Caco-2 (cell line): Measurements from ENCODE around the gene PCNX1. TPM values are rescaled to one million over a fixed set of nuclear protein-coding genes. Genes with fewer than 3 reads are reported as not detected.

Experiments used
- BruUV-seq: library from RNA; stranded (reverse); fragments of 400-500 nt; replicated peaks from 2 replicates; lab custom pipeline; 2021; lab: Mats Ljungman, UMichigan
- CTCF ChIA-PET: fragments of 300-600 bp; sonication (Branson Sonifier 250); formaldehyde crosslinking; loops from one replicate; lab custom pipeline; 2022; ENCODE audit warnings: antibody characterized with exemption; lab: Charles Lee
- POLR2A ChIA-PET: fragments of 300-600 bp; sonication (Branson Sonifier 250); formaldehyde crosslinking; loops from one replicate; lab custom pipeline; 2022; ENCODE audit warnings: antibody characterized with exemption; lab: Charles Lee
- DNase-seq, 2 experiments: peaks; one replicate each; pipeline versions ENCODE4 v3.0.0 to v3.0.0-alpha.2; 2020 to 2022
- H3K27me3 ChIP-seq: replicated peaks from 2 replicates; pipeline ENCODE4 v1.6.0; 2011; ENCODE audit warnings: low read length; ENCODE audit not compliant: control insufficient read depth, insufficient read depth
- H3K36me3 ChIP-seq: 2 replicates; pipeline ENCODE4 v1.5.1; 2011; ENCODE audit warnings: low read length; ENCODE audit not compliant: control insufficient read depth, insufficient read depth
- H3K4me1 ChIP-seq: fragments of 250-450 bp; sonication (Bioruptor Pico); 2 replicates; pipeline ENCODE4 v1.5.1; 2020; ENCODE audit warnings: mild to moderate bottlenecking
- H3K4me3 ChIP-seq: 2 replicates; pipeline ENCODE4 v1.5.1; 2011; ENCODE audit warnings: low read depth, mild to moderate bottlenecking, control low read depth, low read length
- H3K9me3 ChIP-seq: fragments of 250-450 bp; sonication (Bioruptor Pico); 2 replicates; pipeline ENCODE4 v1.5.1; 2020; ENCODE audit warnings: mild to moderate bottlenecking, moderate library complexity
- H3K27ac Mint-ChIP-seq: one replicate; pipeline ENCODE4 v1.8.0; 2022; ENCODE audit warnings: mixed read lengths; ENCODE audit not compliant: unreplicated experiment
- H3K27me3 Mint-ChIP-seq: one replicate; pipeline ENCODE4 v1.8.0; 2022; ENCODE audit warnings: mixed read lengths; ENCODE audit not compliant: insufficient read depth, unreplicated experiment
- H3K36me3 Mint-ChIP-seq: one replicate; pipeline ENCODE4 v1.8.0; 2022; ENCODE audit warnings: mild to moderate bottlenecking, mixed read lengths; ENCODE audit not compliant: insufficient read depth, unreplicated experiment
- H3K4me1 Mint-ChIP-seq: one replicate; pipeline ENCODE4 v1.8.0; 2022; ENCODE audit warnings: low read depth, mixed read lengths; ENCODE audit not compliant: unreplicated experiment
- H3K4me3 Mint-ChIP-seq: one replicate; pipeline ENCODE4 v1.8.0; 2022; ENCODE audit warnings: mild to moderate bottlenecking, moderate library complexity, mixed read lengths; ENCODE audit not compliant: unreplicated experiment
- H3K9me3 Mint-ChIP-seq: one replicate; pipeline ENCODE4 v1.8.0; 2022; ENCODE audit warnings: mixed read lengths; ENCODE audit not compliant: unreplicated experiment
- CTCF ChIP-seq, 2 experiments: fragments of 200-600 bp in 1 of 2; IDR thresholded peaks; 1 replicate in 1 of 2; 2 replicates in 1 of 2; pipeline versions ENCODE4 v1.5.1 to v1.8.0; 2011 to 2022; ENCODE audit warnings: antibody characterized with exemption in 1 of 2, control low read depth in 1 of 2, inconsistent platforms in 1 of 2, low read depth in 1 of 2, low read length in 1 of 2, mild to moderate bottlenecking in 1 of 2, moderate library complexity in 1 of 2; ENCODE audit not compliant: insufficient read depth in 1 of 2, severe bottlenecking in 1 of 2, unreplicated experiment in 1 of 2
- intact Hi-C: fragments of 100-400 bp; cut with micrococcal nuclease; formaldehyde crosslinking; loops from one replicate; pipeline ENCODE4 v1.10.0; 2022; ENCODE audit not compliant: unreplicated experiment
- total RNA-seq: library from RNA; stranded (reverse); gene quantifications from 2 replicates; pipeline ENCODE4 v1.2.3, GENCODE V29; 2022

The PCNX1 gene
- total RNA-seq, 1 experiment from 2014 or later, result 29.0 TPM

- peaks cover 16% of the 10 kb centered on the region for H3K4me1 Mint-ChIP-seq
- no peaks in the 10 kb centered on the region for H3K27me3 ChIP-seq
- no peak for DNase-seq
- BruUV-seq, result no TSS peak
- no peak overlapping the region for H3K4me3 ChIP-seq
- peaks cover 11% of the 10 kb centered on the region for H3K9me3 Mint-ChIP-seq
- H3K27me3 Mint-ChIP-seq, result no peaks in the 10 kb centered on the region
- TF ChIP-seq CTCF (IDR thresholded peaks at IDR 0.05; ENCODE audit: insufficient read depth in 1 of 2, low read depth in 1 of 2, low read length in 1 of 2, severe bottlenecking in 1 of 2, unreplicated experiment in 1 of 2), result no peak
- CTCF ChIA-PET, result no interaction called here
- POLR2A ChIA-PET, result no interaction called here
- no peak overlapping the region for H3K27ac Mint-ChIP-seq
- no peak overlapping the region for H3K4me3 Mint-ChIP-seq
- H3K9me3 ChIP-seq, result no peaks in the 10 kb centered on the region
- peaks cover 3% of the 10 kb centered on the region; the same call in 1 of the 2 replicates for H3K36me3 ChIP-seq
- intact Hi-C loops, result no loop called here
- H3K36me3 Mint-ChIP-seq, result peaks cover 31% of the 10 kb centered on the region
- H3K4me1 ChIP-seq, result peaks cover 18% of the 10 kb centered on the region
Measured at GRCh38 chr14:71070169-71070568, 162.9 kb downstream of the PCNX1 start.

- Mint-ChIP-seq H3K4me1 (peaks cover 16% of the 10 kb centered on the region), H3K27ac (peak overlapping the region; percentile 73), H3K36me3 (peaks cover 26% of the 10 kb centered on the region), H3K27me3 (no peaks in the 10 kb centered on the region), H3K9me3 (peaks cover 11% of the 10 kb centered on the region), H3K4me3 (no peak overlapping the region)
- BruUV-seq, result no TSS peak
- no peaks in the 10 kb centered on the region for H3K27me3 ChIP-seq
- DNase-seq, result no peak
- POLR2A ChIA-PET, result no interaction called here
- H3K9me3 ChIP-seq, result no peaks in the 10 kb centered on the region
- H3K4me1 ChIP-seq, result peaks cover 18% of the 10 kb centered on the region
- CTCF ChIA-PET, result no interaction called here
- peaks cover 3% of the 10 kb centered on the region; the same call in 1 of the 2 replicates for H3K36me3 ChIP-seq
- intact Hi-C loops, result no loop called here
- TF ChIP-seq CTCF (IDR thresholded peaks at IDR 0.05; ENCODE audit: insufficient read depth in 1 of 2, low read depth in 1 of 2, low read length in 1 of 2, severe bottlenecking in 1 of 2, unreplicated experiment in 1 of 2), result no peak
- no peak overlapping the region for H3K4me3 ChIP-seq
Measured at GRCh38 chr14:71071042-71071441, 163.8 kb downstream of the PCNX1 start.

- H3K9me3 Mint-ChIP-seq, result peaks cover 10% of the 10 kb centered on the region
- Histone ChIP-seq H3K27me3 (no peaks in the 10 kb centered on the region), H3K4me1 (peaks cover 2% of the 10 kb centered on the region), H3K9me3 (peaks cover 8% of the 10 kb centered on the region), H3K4me3 (no peak overlapping the region), H3K36me3 (peaks cover 8% of the 10 kb centered on the region)
- POLR2A ChIA-PET, result no interaction called here
- H3K27ac Mint-ChIP-seq, result no peak overlapping the region
- CTCF ChIA-PET, result no interaction called here
- H3K4me1 Mint-ChIP-seq, result peaks cover 3% of the 10 kb centered on the region
- no peak overlapping the region for H3K4me3 Mint-ChIP-seq
- peaks cover 43% of the 10 kb centered on the region for H3K36me3 Mint-ChIP-seq
- H3K27me3 Mint-ChIP-seq, result no peaks in the 10 kb centered on the region
- BruUV-seq, result no TSS peak
- DNase-seq, result no peak
- intact Hi-C loops, result no loop called here
- no peak for TF ChIP-seq CTCF (IDR thresholded peaks at IDR 0.05; ENCODE audit: insufficient read depth in 1 of 2, low read depth in 1 of 2, low read length in 1 of 2, severe bottlenecking in 1 of 2, unreplicated experiment in 1 of 2)
Measured at GRCh38 chr14:71076462-71077092, 169.3 kb downstream of the PCNX1 start.
